AG04450 (cell line): ENCODE measurements around the gene MEGF11. TPM values are rescaled to one million over a fixed set of nuclear protein-coding genes. Genes with fewer than 3 reads are reported as not detected.

ENCODE experiments used
- CTCF ChIA-PET: fragments of 300-600, 350-600 bp; formaldehyde crosslinking; extraction: SDS; loops from one replicate; lab custom pipeline; 2022; ENCODE audit warnings: antibody characterized with exemption, inconsistent platforms; lab: Charles Lee
- POLR2A ChIA-PET: fragments of 350-600 bp; formaldehyde crosslinking; extraction: SDS; loops from one replicate; lab custom pipeline; 2021; ENCODE audit warnings: antibody characterized with exemption, inconsistent platforms; lab: Yijun Ruan, JAX
- DNase-seq: peaks from one replicate; pipeline ENCODE4 v3.0.0-alpha.2; 2011; ENCODE audit warnings: low read depth, low spot score
- H3K27ac ChIP-seq: one replicate; pipeline ENCODE4 v1.5.1; 2012; ENCODE audit warnings: low read depth, low read length, control low read depth
- H3K27me3 ChIP-seq: one replicate; pipeline ENCODE4 v1.6.0; 2012; ENCODE audit warnings: low read length; ENCODE audit not compliant: control insufficient read depth, insufficient read depth
- H3K4me3 ChIP-seq: 2 replicates; pipeline ENCODE4 v1.5.1; 2011; ENCODE audit warnings: mild to moderate bottlenecking, low read depth, low read length, control low read depth
- H3K9me3 ChIP-seq: 2 replicates; pipeline ENCODE4 v1.5.1; 2012; ENCODE audit warnings: low read length; ENCODE audit not compliant: control insufficient read depth, insufficient read depth
- polyA plus RNA-seq: library from polyadenylated mRNA; depleted of rRNA; stranded (reverse); fragments of >200 nt; gene quantifications from 2 replicates; pipeline ENCODE4 v1.2.3, GENCODE V29; 2011
- TF ChIP-seq, protein P1 (sequence below): IDR thresholded peaks from 2 replicates; pipeline ENCODE4 v1.5.1; 2011; ENCODE audit warnings: low read depth, low read length, control low read depth, inconsistent platforms

The MEGF11 gene
- polyA plus RNA-seq, 1 experiment = not detected

GRCh38 chr15:65907661-65908060, 345.9 kb downstream of the MEGF11 start:
- H3K9me3 ChIP-seq = no peaks in the 10 kb centered on the region
- no peak overlapping the region for H3K27ac ChIP-seq
- ChIA-PET CTCF (no interaction called here), POLR2A (no interaction called here)
- TF ChIP-seq, protein P1, sequence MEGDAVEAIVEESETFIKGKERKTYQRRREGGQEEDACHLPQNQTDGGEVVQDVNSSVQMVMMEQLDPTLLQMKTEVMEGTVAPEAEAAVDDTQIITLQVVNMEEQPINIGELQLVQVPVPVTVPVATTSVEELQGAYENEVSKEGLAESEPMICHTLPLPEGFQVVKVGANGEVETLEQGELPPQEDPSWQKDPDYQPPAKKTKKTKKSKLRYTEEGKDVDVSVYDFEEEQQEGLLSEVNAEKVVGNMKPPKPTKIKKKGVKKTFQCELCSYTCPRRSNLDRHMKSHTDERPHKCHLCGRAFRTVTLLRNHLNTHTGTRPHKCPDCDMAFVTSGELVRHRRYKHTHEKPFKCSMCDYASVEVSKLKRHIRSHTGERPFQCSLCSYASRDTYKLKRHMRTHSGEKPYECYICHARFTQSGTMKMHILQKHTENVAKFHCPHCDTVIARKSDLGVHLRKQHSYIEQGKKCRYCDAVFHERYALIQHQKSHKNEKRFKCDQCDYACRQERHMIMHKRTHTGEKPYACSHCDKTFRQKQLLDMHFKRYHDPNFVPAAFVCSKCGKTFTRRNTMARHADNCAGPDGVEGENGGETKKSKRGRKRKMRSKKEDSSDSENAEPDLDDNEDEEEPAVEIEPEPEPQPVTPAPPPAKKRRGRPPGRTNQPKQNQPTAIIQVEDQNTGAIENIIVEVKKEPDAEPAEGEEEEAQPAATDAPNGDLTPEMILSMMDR = no peak
- no peaks in the 10 kb centered on the region for H3K27me3 ChIP-seq
- no peak overlapping the region for H3K4me3 ChIP-seq
- no peak for DNase-seq

DNA sequence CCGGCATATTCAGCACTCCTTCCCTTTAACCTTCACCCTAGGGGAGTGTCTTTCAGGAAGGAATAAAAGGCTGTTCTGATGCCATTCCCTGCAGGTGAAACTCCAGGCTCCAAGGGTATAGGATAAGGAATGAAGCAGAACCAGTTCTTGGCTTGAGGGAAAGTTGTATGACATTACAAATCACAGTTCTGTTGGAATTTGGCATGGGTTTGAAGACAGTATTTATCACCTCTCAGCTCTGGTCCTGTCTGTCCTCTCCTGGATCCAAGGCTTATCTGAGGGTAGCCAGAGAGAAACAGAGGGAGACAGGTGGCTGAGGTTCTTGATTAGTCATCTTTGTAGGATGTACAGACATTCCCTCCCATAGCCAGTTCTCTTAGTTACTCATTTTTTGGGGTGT, 347.2 kb downstream of the MEGF11 start:
- H3K4me3 ChIP-seq = no peak overlapping the region
- no peak for DNase-seq
- H3K27me3 ChIP-seq = no peaks in the 10 kb centered on the region
- no peak overlapping the region for H3K27ac ChIP-seq
- no peaks in the 10 kb centered on the region for H3K9me3 ChIP-seq
- CTCF ChIA-PET = no interaction called here
- POLR2A ChIA-PET = no interaction called here
- TF ChIP-seq, protein P1 = no peak

DNA sequence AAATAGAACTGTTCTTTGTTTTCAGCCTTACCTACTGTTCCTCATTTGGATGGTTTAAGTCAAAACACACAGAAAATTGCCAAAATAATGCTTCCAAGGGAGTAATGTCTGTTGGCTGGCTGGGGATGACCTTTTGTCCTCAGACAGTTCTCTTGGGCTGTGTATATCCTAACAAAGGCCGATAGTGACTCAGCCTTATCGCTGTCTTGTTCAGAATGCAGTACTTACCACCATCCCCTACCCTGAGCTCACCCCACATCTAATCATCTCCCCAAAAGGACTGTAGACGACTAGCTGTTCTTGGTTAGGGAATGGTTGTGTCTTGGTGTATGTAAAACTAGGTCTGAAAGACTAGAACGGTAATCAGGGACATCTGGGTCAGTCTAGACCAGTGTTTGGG, 349.2 kb downstream of the MEGF11 start:
- Histone ChIP-seq H3K27ac (no peak overlapping the region), H3K4me3 (no peak overlapping the region), H3K9me3 (no peaks in the 10 kb centered on the region), H3K27me3 (no peaks in the 10 kb centered on the region)
- POLR2A ChIA-PET = no interaction called here
- CTCF ChIA-PET = interaction anchor here (0.8 kb wide), 1 partner anchor 10 kb away, joined by 4 read pairs; no protein-coding TSS in a partner anchor
- no peak for DNase-seq
- TF ChIP-seq, protein P1 = no peak

- H3K27ac ChIP-seq = no peak overlapping the region
- no peak overlapping the region for H3K4me3 ChIP-seq
- H3K27me3 ChIP-seq = no peaks in the 10 kb centered on the region
- ChIA-PET CTCF (interaction anchor here (0.8 to 1.1 kb wide), 3 partner anchors 11 to 384 kb away, joined by 3 to 4 read pairs (median 3); no protein-coding TSS in a partner anchor), POLR2A (no interaction called here)
- TF ChIP-seq, protein P1 = no peak
- DNase-seq = no peak
- no peaks in the 10 kb centered on the region for H3K9me3 ChIP-seq
These were observed 350.1 kb downstream of the MEGF11 start for GRCh38 chr15:65903296-65904073.

- CTCF ChIA-PET = no interaction called here
- H3K27me3 ChIP-seq = no peaks in the 10 kb centered on the region
- no peak overlapping the region for H3K27ac ChIP-seq
- TF ChIP-seq, protein P1 = no peak
- no peak for DNase-seq
- H3K9me3 ChIP-seq = no peaks in the 10 kb centered on the region
- POLR2A ChIA-PET = no interaction called here
- no peak overlapping the region for H3K4me3 ChIP-seq
These were observed 351.2 kb downstream of the MEGF11 start for GRCh38 chr15:65902373-65902772.
